GM21576 (cell line): Measurements from ENCODE around the gene CACHD1.
"Not testable (repeated sequence)": the region's sequence is repeated elsewhere in the genome, so short reads cannot be mapped to it uniquely, and the experiment has no call there.

Source experiments
- ATAC-seq: cut with Tn5 transposase; IDR thresholded peaks from one replicate; pipeline ENCODE4 v1.9.1; 2021; ENCODE audit warnings: mild to moderate bottlenecking, moderate library complexity; ENCODE audit not compliant: unreplicated experiment

The CACHD1 gene

GRCh38 chr1:64495878-64496277, 25.9 kb downstream of the CACHD1 start:
- no peak for ATAC-seq

GRCh38 chr1:64496606-64497005, 26.7 kb downstream of the CACHD1 start:
- no peak for ATAC-seq

- no peak for ATAC-seq
These were observed 27.4 kb downstream of the CACHD1 start for GRCh38 chr1:64497088-64497883.

GRCh38 chr1:64498325-64498724, 28.4 kb downstream of the CACHD1 start:
- no peak for ATAC-seq

- no peak for ATAC-seq
These were observed 29.1 kb downstream of the CACHD1 start for GRCh38 chr1:64499011-64499410.

GRCh38 chr1:64499966-64500365, 30.0 kb downstream of the CACHD1 start:
- no peak for ATAC-seq

GRCh38 chr1:64502083-64502482, 32.2 kb downstream of the CACHD1 start:
- no peak for ATAC-seq

- no peak for ATAC-seq
These were observed 33.0 kb downstream of the CACHD1 start for GRCh38 chr1:64502931-64503330.

- no peak for ATAC-seq
These were observed 35.5 kb downstream of the CACHD1 start for GRCh38 chr1:64505232-64505943.

- ATAC-seq, result no peak
These were observed 36.2 kb downstream of the CACHD1 start for GRCh38 chr1:64505944-64506655.

- no peak for ATAC-seq
These were observed 38.7 kb downstream of the CACHD1 start for GRCh38 chr1:64508629-64509028.

- no peak for ATAC-seq
These were observed 41.1 kb downstream of the CACHD1 start for GRCh38 chr1:64511044-64511443.

GRCh38 chr1:64512206-64512605, 42.3 kb downstream of the CACHD1 start:
- ATAC-seq, result not testable (repeated sequence)

GRCh38 chr1:64513545-64513944, 43.6 kb downstream of the CACHD1 start:
- no peak for ATAC-seq

- no peak for ATAC-seq
These were observed 44.4 kb downstream of the CACHD1 start for GRCh38 chr1:64514197-64514765.

- no peak for ATAC-seq
These were observed 45.5 kb downstream of the CACHD1 start for GRCh38 chr1:64515427-64515826.

GRCh38 chr1:64516301-64516700, 46.4 kb downstream of the CACHD1 start:
- ATAC-seq, result no peak

GRCh38 chr1:64516803-64517568, 47.1 kb downstream of the CACHD1 start:
- ATAC-seq, result no peak

- no peak for ATAC-seq
These were observed 47.7 kb downstream of the CACHD1 start for GRCh38 chr1:64517640-64518039.

GRCh38 chr1:64518692-64519481, 49.0 kb downstream of the CACHD1 start:
- no peak for ATAC-seq
